GM19328 (cell line): ENCODE data around the gene RAD51B.
A peak's percentile ranks its signal among the peaks of the same experiment; 100 is the strongest.

Experiments
- ATAC-seq: cut with Tn5 transposase; IDR thresholded peaks from one replicate; pipeline ENCODE4 v1.9.1; 2021; ENCODE audit warnings: mild to moderate bottlenecking, moderate library complexity; ENCODE audit not compliant: unreplicated experiment

The RAD51B gene

DNA sequence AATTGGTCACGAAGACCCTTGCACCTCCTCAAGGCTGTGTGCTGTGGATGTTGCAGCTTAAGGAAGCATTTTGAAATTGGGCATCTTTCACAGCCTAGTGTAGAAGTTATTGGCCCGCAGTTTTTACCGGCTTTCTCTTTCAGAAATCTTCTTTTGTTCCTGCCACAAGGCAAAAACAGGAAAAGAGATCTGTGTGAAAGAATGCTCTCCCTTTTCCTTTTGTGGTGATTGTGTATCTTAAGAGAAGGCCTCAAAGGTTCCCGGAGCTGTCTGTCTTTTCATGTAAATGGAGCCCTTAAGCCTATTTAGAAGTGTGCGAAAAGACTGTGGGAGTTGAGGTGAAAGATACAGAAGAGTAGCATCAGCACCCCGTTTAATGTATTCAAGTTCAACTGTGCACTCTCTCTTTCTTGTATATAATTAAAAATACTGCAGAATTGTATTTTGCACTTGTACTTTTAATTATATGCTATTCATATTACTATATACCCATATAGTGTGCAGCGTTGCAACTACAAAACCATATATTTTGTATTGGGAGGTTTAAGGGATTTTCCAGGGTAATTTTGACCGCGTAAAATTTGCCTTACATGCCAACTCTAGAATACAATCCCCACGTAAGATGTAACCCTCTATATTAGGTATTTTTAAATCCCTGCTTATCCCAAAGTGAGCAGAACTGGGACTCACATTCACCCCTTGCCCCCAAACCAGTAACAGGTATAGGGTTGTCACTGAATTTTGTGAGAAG is 441.7 kb downstream of the RAD51B start:
- ATAC-seq, result no peak

GRCh38 chr14:68262567-68262966 is 443.0 kb downstream of the RAD51B start:
- no peak for ATAC-seq

DNA sequence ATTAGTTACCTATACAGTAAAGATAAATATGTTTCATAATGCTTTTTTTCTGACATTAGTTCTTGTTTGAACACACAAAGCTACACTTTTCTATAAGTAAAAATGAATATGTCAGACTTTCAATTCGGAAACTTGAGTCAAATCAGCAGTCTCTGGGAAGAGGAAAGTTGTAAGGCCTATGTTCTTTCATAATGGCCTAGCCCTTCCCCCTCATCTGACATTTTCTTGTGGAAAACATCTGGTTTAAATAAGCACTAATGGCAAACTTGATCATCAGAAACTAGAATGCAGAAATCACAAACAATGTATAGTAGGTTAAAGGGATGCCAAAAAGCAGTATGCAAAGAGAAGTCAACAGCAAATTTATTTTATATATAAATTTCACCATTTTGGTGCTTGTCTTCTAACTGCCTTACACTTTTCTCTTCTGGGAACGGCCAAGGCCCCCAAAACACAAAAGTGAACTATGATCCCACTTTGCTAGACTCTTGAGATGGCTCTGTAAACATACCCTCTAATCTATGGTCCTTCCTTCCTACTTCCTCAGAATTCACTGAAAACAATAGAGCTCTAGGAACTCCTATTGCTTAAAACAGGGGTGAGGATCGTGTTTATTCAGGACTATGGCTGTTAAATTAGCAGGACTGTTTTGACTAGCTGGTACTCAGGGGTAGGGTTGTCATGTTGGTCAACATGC is 444.1 kb downstream of the RAD51B start:
- no peak for ATAC-seq

- ATAC-seq, result no peak
Observed at GRCh38 chr14:68264260-68264569, 444.6 kb downstream of the RAD51B start.

- ATAC-seq, result no peak
Observed at GRCh38 chr14:68266998-68267397, 447.4 kb downstream of the RAD51B start.

DNA sequence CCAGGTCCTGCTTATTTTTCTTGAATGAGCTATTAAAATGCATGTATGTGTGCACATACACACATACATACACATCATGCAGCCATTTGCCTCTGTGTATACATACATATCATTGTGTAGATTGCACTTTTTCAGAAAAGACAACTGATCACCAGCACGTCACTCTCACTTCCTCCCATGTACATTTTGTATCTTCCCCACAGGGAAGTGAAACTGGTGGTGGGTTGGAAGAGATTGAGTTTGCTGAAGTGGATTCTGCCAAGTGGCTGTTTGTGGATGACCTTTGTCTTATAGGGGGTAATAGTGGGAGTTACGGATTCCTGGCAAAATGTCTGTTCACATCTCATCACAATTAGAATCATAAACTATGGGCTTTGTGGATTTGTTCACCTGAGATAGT is 448.6 kb downstream of the RAD51B start:
- ATAC-seq, result peak; percentile 51

DNA sequence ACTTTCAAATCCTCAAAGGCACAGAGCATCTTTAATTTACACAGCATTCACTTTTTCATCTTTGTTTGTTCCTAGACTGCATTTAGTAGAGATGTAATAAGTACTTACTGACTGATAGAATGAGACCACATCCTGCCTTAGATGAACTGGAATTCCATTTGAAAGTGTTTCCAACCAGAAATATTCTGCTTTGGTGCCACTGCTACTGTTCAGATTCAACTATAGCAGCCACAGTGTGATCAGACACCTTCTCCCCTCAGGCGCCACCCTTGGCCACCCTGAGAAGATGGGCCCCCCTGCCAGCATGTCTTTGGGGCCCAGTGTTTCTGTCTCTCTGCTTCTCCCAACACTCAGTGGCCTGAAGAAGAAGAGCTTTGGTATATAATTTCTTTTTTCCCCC is 449.1 kb downstream of the RAD51B start:
- no peak for ATAC-seq

- ATAC-seq, result no peak
Observed at GRCh38 chr14:68269136-68269927, 449.8 kb downstream of the RAD51B start.

GRCh38 chr14:68270342-68270741 is 450.8 kb downstream of the RAD51B start:
- no peak for ATAC-seq

DNA sequence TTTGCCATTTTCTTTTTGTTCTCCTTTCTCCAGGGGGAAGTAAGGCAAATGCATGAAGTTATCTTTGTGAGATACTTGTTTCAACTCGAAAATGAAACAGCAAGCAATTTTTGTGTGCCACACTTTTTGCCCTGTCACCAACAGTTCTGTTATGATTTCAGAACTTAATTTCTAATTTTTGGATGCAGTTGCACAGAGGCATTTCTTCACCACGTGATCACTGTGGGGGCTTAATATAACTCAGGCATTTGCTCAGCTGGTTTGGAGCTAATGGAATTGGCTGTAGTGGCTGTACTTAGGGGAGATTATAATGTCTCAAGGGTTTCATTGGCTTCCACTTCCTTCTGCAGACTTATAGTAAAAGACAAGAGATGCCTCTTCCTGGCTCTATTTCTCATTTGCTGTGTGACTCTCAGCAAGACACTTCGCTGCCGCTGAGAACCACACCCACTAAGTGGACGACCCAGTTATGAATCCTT is 452.4 kb downstream of the RAD51B start:
- no peak for ATAC-seq

DNA sequence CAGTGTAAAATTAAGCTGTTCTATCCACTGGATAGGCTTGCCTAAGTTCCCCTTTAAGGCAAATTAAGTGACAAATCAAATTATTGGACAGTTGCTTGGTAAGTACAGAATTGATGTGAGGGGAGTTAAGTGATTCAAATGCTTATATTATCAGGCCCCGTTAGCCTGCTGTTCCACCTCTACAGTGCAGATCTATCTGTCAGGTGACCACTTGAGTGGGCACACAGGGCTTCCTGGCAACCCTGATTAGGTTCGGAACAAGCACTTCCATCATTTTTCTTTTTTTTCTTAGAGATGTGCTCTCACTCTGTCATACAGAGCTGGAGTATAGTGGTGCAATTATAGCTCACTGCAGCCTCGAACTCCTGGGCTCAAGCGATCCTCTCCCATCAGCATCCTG is 453.8 kb downstream of the RAD51B start:
- ATAC-seq, result no peak

GRCh38 chr14:68274725-68275124 is 455.1 kb downstream of the RAD51B start:
- no peak for ATAC-seq

DNA sequence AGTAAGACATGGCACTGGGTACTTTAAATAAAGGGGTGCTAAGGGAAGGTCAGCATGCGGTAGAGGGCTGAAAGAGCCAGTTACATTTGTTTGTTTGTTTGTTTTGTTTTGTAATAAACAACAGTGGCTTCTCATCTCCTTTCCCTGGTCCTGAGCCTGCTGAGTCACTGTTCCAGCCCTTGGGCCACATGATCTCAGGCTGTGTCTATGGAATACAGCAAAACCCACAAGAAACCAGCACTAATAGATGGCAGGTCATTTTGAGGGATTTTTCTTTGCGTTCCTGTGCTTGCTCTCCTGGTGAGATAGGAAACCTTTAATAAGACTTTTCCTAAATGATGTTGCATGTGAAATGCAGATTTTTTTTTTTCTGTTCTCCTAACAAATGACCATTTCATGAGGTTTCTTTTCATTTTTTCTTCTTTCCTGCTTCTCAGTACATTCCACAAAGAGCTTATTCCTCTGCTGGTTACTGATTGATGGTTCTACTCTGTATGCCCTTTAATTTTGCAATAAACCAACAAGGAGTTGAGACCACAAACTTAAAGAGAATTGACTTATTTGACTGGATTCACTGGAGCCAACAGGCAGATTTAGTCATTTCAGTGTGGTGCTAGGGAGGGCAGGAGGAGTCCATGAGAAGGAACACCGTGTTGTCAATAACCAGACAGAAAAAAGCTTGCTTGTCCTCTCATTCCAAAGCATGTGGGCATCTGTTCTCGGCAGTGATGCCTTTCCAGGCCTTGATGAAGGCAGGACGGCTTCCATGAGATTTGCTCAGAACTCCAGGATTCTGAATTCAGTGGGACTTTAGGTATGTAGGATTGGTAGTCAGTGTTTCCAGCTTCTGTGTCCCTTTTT is 459.2 kb downstream of the RAD51B start:
- no peak for ATAC-seq

GRCh38 chr14:68279437-68279720 is 459.8 kb downstream of the RAD51B start:
- no peak for ATAC-seq

GRCh38 chr14:68279777-68280233 is 460.2 kb downstream of the RAD51B start:
- ATAC-seq, result peak; percentile 40

- ATAC-seq, result no peak
Observed at GRCh38 chr14:68281497-68281896, 461.9 kb downstream of the RAD51B start.

DNA sequence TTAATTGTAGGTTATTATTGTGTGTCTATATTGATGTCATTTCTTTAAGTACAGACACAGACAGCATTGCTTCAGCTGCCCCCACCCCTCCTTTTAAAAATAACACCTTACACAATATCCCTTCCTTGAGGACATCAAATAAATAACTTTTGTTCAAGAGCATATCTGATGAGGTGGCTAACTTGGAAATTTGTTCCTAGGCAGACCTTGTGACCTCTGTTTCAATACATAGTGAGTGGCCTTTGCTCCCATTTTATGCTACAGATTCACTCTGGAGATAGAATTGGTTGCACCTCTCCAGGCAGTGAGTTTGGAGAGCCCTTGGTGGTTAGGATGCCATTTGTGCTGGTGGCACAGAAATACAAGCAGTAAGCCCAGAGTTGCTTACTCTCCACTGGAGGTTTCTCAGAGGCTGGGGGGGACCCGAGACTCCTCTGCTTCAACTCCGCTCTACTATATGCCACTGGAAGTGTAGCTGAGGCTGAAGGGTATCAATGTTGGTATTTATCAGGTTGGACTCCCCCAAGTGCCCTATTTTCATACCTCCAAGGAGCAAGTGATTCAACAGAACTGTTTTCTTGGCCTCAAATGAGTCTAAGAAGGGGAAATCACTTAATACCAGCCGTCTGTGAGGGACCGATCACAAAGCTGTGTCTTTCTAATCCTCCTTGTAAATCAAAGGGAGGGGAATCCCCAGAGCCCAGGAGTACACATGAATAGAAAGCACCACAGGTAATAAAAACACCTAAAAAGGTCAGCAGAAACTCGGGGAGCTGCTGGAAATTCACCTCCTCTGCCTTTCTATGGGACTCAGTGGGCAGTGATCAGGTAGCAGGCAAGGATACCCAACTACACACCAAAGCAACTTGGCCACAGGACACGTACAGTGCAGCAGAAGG is 463.1 kb downstream of the RAD51B start:
- ATAC-seq, result no peak

GRCh38 chr14:68283378-68284123 is 464.0 kb downstream of the RAD51B start:
- ATAC-seq, result no peak

GRCh38 chr14:68284333-68284732 is 464.8 kb downstream of the RAD51B start:
- ATAC-seq, result no peak
